ENCODE results near the gene CLDN9.
"Not testable (repeated sequence)": the region's sequence is repeated elsewhere in the genome, so short reads cannot be mapped to it uniquely, and the experiment has no call there.

Gene CLDN9

DNA sequence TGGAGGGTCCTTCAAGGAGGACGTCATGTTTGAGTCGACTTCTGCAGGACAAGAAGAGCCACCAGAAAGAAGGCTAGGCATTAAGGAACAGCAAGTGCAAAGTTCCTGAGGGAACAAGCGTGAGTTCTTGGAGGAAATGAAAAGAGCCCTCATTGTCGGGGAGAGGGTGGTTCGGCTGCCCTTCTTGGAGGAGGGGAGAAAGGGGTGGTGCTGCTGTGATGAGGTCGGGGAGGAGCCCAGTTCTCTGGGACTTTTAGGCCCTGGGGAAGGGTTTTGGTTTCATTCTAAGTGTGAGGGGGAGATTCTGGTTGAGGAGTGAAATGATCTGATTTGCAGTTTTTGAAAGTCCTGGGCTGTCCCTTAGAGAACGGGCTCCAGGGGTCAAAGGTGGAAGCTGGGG is 19.9 kb downstream of the CLDN9 start:
- no peak for DNase-seq (ENCODE audit: low read depth)

DNA sequence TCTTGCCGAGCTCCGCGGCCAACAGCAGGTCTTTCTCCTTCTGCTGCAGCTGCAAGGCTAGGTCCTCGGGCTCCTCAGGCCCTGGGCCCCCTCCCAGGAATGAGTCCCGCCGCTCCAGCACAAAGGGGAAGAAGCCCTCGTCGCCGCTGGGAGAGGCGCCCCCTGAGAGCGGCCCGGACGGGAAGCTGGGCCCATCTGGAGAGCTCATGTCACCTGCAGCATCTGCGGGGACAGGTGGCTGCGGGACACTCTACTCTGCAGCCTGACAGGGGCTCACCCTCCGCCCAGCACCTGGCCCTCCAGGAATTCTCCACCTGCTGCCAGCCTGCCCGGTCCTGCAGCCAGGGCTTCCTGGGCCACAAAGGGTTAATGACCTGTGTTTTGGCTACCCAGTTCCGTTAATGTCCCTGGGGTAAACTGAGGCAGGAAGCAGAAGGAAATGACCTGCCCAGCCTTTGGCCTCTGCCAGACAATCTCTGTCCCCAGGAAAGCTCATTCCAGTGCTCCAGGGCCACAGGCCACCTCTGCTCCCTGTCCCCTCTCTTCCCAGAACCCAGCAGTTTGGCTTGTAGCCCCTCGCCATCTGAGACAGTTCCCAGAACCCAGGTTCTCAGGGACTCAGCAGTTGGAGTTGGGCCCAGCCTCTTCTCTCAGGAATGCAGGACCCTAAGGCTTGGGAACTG is 22.7 kb downstream of the CLDN9 start:
- DNase-seq (ENCODE audit: low read depth): no peak

DNA sequence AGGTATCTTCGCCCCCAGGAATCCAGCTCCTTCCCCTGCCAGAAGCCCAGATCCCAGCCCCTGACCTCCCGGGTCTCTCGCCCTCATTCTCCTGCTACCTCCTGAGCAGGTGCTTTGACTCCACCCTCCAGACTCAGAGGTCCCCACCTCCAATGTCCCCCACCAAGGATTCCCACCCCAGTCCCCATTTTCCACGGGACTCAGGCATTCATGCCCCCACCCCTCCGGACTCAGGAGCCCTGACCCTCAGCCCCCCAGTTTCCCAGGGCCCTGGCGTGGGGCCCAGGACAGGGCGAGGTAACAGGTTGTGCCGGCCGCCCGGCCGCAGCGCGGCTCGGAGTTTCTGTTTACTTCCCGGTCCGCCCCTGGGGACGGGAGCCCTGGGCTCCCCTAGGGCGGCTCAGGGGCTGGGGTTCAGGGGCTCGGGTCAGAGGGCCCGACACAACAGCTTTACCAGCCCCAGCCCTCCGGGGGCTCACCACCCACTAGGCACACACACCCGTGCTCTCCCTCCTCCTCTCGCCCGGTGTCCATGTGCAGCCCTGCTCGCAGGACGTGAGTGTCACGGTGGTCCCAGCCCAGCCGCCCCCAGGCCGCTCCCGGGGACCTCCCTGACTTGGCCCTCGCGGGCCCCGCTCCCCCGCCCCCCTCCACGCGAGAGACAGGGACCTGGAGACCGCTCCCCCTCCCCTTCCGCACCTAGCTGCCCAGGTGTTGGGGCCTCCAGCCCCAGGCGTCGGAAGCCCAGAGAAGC is 23.4 kb downstream of the CLDN9 start:
- DNase-seq (ENCODE audit: low read depth): no peak

DNA sequence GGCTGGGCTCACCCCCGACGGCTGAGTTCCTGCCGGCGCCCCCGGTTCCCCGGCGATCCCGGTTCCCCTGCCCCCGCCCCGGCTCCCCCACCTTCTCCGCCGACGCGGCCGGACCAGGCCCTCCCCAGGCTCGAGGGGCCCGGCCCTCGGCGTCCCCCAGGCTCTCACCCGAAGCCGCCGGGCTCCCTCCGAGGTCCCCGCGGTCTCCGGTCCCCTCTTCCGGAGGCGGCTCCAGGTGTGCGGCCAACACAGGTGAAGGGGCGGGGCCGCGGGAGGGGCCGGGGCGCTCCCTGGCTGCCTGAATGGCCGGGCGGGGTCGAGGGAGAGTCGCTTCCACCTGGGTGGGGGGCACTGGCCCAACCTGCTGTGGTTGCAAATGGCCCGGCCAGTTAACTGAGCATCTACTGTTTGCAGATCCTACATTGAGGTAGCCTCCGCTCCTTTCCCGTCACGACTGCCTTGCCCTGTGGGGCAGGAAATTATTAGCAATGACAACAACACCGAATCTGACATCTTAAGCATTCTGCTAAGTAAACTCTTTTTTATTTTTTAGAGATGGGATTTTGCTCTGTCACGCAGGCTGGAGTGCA is 24.1 kb downstream of the CLDN9 start, which contains the start of gene BICDL2:
BICDL2 (minus strand) TSS at position 219 of the 590 bp plus-strand sequence. CDS start 1,448 bp downstream, outside the sequence.
- no peak for DNase-seq (ENCODE audit: low read depth)

DNA sequence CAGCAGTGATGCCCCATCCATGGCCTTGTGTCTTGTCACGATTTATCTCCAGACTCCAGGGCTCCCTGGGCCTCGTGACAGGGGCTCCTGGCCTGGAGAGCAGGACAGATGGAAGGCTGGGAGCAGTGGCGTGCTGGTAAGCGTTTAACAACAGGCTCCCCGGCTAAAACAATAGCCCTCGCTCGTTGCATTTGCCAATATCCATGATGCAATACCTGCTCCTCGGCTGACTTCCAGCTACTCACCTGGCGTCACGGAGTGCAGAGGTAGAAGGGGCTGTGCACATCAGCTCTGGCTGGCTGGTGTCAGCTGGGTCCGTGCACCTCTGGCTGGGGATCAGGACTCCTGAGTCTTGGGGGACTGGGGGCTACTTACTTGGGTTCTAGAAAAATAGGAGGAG is 25.5 kb downstream of the CLDN9 start:
- no peak for DNase-seq (ENCODE audit: low read depth)

DNA sequence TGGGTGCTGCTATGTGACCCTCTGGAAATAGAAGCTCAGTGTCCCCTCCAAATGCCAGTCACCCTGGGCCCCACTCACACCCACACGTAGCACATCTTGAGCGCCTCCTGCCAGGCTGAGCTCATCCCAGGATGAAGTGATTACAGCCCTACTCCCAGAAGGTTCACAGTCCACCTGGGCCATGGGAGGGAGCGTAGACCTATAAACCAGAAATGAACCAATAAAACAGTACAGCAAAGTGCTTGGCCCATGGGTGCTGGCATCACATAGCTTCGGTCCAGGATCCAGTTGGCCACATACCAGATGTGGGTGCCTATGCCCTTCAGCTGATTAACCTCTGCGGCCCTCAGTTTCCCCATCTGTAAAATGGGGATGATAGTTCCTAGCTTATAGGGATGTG is 26.2 kb downstream of the CLDN9 start:
- DNase-seq (ENCODE audit: low read depth): no peak

DNA sequence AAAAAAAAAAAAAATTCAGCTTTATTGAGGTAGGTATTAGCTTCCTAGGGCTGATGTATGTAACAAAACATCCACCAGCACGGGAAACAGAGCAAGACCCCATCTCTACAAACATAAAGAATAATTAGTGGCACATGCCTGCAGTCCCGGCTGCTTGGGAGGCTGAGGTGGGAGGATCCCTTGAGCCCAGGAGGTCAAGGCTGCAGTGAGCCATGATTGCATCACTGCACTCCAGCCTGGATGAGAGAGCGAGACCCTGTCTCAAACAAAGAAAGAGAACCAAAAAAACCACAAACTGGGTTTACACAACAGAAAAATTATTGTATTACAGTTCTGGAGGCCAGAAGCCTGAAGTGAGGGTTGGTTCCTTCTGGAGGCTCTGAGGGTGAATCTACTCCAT is 29.7 kb downstream of the CLDN9 start:
- no peak for DNase-seq (ENCODE audit: low read depth)

DNA sequence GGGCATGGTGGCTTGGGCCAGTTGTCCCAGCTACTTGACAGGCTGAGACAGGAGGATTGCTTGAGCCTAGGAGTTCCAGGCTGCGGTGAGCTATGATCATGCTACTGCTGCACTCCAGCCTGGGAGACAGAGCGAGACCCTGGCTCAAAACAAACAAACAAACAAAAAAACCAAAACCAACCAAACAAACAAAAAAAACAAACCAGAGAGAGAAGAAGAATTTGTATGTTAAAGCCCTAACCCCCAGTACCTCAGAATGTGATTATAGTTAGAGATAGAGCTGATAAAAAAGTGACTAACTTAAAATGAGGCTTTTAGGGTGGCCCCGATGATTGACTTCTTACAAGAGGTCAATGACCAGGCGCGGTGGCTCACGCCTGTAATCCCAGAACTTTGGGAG is 32.0 kb downstream of the CLDN9 start:
- DNase-seq (ENCODE audit: low read depth): no peak

DNA sequence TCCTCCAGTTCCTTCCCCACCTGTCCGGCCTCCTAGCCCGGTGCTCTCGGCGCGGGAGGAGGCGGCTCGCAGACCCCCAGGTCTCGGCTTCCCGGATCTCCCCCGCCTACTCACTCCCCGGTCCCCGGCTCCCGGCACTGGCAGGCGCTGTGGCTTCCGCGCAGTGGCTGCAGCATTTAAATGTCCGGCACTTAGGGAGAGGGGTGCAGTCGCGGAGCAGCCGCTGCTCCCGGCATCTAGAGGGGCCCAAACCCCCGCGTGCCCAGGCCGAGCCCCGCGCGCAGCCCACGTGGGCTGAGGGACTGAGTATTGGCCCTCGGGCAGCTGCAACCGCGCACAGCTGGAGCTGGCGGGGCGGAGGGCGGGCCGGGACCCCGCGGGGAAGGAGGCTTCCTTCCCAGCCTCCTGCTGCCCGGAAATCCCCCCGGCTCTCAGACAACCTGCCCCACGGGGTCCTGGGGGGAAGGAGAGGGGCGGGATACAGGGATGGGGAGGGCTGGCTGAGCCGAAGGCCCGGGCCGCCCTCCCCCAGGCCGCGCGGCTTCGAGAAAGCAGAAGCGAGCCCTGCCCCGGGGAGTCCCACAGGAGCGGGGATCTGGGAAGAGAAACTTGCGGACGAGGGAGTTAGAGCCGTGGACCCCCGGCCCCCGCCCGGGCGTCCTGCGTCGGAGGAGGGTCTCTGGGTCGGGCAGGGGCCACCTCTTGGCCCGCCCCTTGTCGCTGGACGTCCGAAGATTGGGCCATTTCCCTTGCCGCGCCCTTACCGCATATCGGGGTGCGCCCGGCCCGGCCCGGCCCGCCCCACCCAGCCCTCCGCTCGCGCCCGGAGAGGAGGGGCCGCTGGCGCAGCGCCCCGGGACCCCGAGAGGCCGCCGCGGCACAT is 33.3 kb downstream of the CLDN9 start, which contains the start of gene MMP25:
MMP25 (plus strand) TSS at position 804 of the 883 bp plus-strand sequence. CDS start 357 bp downstream, outside the sequence.
- DNase-seq (ENCODE audit: low read depth): no peak

DNA sequence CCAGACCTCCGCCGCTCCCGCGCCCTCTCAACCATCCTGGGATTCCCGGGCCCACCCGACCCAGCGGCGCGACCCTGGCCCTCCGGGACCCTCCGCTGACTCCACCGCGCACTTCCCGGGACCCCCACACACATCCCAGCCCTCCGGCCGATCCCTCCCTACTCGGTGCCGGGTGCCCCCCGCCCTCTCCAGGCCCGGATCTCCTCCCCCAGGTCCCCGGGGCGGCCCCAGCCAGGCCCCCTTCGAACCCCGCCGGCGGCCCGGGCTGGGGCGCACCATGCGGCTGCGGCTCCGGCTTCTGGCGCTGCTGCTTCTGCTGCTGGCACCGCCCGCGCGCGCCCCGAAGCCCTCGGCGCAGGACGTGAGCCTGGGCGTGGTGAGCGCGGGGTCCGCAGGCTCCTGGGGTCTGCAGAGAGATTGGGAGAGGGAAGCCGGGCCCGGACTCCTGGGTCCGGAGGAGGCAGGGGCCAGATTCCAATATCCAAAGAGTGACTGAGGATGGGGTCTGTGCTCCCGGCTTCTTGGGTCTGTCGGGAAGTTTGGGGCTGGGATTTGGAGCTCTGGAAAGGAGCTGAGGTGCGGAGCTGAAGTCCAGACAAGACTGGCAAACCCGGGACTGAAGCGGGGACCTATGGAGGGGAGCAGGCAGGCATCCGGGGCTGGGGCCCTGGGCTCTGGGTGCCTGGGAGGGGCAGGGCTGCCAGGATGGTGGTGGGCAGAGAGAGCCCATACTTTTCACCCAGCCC is 34.1 kb downstream of the CLDN9 start:
- no peak for DNase-seq (ENCODE audit: low read depth)

DNA sequence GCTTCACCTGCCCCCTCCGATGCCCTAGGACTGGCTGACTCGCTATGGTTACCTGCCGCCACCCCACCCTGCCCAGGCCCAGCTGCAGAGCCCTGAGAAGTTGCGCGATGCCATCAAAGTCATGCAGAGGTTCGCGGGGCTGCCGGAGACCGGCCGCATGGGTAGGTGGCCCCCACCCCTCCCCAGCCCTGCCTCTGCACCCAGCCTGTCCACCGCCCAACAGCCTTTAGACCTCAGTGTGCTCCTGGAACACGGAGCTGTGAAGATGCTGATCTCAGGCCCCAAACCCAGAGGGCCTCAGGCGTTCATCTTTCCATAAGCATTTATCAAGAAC is 34.6 kb downstream of the CLDN9 start:
- no peak for DNase-seq (ENCODE audit: low read depth)

DNA sequence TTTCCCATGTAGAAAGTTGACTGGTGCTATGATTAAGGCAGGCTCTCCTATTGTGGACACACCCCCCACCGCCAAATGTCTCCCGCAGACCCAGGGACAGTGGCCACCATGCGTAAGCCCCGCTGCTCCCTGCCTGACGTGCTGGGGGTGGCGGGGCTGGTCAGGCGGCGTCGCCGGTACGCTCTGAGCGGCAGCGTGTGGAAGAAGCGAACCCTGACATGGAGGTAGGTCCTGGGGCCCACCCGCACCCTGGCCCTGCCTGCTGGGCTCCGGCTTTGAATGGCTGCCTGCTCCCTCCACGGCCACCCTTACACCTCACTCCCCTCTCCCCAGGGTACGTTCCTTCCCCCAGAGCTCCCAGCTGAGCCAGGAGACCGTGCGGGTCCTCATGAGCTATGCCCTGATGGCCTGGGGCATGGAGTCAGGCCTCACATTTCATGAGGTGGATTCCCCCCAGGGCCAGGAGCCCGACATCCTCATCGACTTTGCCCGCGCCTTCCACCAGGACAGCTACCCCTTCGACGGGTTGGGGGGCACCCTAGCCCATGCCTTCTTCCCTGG is 37.3 kb downstream of the CLDN9 start:
- DNase-seq (ENCODE audit: low read depth): no peak

DNA sequence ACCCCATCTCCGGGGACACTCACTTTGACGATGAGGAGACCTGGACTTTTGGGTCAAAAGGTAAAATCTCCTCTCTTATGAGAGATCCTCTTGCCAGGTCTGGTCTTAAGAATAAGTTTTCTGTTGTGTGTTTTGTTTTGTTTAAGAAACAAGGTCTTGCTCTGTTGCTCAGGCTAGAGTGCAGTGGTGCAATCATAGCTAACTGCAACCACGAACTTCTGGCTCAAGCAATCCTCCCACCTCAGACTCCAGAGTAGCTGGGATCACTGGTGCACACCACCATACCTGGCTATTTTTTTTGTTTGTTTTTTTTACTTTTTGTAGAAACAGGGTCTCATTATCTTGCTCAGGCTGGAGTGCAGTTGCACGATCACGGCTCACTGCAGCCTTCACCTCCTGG is 37.8 kb downstream of the CLDN9 start:
- no peak for DNase-seq (ENCODE audit: low read depth)

DNA sequence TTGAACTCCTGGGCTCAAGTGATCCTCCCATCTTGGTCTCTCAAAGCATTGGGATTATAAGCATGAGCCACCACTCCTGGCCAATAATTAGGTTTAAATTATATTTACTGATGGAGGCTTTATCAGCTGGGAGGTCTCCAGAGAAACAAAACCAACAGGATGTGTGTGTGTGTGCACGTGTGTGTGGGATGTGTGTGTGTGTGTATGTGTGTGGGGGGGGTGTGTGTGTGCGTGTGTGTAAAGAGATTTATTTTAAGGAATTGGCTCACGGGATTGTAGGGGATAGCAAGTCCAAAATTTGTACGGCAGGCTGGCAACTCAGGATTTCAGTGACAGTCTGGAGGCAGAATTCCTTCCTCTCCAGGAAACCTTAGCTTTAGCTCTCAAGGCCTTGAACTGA is 38.3 kb downstream of the CLDN9 start:
- no peak for DNase-seq (ENCODE audit: low read depth)

DNA sequence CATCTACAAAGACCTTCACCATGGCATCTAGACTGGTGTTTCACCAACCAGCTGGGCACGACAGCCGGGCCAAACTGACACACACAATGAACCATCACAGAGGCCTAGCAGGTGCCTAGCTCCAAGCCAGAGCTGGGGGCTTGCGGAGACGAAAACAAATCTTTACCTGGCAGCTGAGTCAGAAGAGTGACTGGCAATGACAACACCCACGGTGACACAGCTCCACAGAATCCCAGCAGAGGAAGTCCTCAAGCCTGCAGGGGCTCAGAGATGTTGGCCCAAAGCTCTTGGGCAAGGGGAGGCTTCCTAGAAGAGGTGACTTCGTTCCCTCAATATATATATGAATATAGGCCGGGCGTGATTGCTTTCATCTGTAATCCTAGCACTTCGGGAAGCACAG is 38.8 kb downstream of the CLDN9 start:
- no peak for DNase-seq (ENCODE audit: low read depth)

DNA sequence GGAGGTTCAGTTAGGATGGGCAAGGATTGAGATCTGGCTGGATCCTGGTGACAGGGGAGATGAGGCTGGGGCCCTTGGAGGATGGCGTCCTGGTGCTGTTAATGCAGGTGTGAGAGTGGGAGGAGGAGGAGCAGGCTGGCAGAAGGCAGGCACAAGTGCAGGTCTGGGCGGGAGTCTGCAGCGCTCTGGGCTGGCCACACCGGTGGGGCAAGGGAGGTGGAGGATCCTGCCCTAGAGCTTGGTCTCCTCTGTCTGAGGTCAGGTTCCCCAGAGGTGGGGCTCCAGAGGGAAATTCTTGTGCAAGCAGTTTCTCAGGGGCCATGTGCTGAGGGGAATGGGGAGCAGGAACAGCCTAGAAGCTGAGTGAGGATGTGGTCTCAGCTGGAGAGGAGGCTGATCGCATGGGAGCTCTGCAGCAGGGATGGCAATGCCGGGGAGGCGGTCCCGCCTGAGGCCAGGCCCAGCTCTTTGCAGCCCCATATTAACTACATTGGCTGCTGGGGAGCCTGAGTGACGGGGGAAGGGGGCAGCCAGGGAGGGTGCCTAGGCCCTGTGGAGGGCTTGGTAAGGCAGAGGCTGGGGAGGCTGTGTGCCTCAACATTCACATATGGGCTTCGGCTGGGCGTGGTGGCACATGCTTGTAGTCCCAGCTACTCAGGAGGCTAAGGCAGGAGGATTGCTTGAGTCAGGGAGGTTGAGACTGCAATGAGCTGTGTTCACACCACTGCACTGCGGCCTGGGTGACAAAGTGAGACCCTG is 40.0 kb downstream of the CLDN9 start:
- DNase-seq (ENCODE audit: low read depth): not testable (repeated sequence)

DNA sequence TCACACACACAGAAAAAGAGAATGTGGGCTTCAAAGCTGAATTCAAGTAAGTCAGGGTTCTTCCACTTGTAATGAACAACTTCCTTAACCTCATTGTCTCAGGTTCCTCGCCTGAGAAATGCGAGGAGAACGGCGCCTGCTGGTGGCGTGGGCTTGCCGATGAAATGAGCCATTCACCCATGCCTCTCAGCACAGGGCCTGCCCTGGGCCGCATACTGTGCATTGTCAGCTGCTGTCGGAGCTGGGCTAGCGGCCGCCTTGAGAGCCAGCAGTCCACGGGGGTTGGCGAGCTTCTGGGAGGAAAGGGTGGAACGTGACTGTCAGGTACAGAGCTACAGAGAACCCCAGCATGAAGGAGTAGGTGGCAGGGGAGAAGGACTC is 40.6 kb downstream of the CLDN9 start:
- not testable (repeated sequence) for DNase-seq (ENCODE audit: low read depth)

DNA sequence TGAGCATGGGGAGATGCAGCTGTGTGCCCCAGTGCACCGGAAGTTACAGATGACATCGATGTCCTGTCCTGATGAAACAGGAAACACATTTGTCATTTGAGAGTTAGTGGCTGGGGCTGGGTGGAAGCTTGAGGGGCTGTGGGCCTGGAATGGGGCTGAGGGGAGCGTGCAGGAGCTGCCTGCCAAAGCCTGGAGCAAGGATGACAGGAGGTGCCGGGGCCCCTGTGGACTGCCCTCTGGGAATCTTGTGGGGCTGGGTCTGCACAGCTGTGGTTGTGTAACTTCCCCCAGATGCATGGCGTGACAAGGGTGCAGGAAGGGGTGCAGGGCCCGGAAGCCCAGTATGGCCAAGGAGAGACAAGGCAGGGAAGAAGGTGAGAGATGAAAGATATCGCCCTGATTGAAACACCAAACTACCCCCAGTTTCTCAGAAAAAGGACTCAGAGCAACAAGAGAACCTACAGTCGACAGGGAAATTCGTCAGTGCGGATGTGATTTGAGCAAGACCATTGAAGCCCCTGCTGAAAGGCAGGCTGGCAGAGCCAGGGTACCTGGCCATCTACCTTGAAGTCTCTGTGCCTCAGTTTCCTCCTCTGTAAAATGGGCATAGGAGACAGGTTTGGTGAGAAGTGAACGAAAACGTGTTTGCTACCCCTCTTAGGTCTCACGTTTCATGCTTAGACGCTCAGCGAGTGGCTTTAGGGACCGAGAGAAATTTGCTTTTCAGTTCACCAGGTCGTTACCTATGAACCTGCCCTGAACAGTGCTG is 42.4 kb downstream of the CLDN9 start:
- DNase-seq (ENCODE audit: low read depth): no peak

DNA sequence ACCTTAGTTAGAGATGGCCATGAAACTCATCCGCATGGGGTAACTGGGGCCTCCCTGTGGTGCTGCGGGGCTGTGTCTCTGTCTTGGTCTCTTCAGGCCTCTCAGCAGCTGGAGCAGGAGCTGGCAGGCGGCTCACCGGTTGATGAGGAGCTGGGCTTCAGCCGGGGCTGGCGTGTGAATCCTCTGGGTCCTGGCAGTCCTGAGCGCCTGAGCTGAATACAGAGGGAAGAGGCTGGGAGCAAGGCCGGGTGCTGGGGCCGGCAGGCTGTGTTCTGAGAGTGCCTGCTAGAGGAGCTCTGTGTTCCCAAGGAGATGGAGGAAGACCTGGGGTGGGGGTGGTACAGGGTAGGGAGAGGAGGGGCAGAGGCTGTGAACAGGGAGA is 43.0 kb downstream of the CLDN9 start:
- not testable (repeated sequence) for DNase-seq (ENCODE audit: low read depth)

All from activated T-cell treated with anti-CD3 and anti-CD28 coated beads for 24 hours (primary cell).